Glomerular visceral epithelial cell (primary cell): ENCODE data around the gene INHBE.

Source experiments
- DNase-seq: peaks from one replicate; pipeline ENCODE4 v3.0.0-alpha.2; 2016; ENCODE audit errors: extremely low spot score

Gene INHBE

DNA sequence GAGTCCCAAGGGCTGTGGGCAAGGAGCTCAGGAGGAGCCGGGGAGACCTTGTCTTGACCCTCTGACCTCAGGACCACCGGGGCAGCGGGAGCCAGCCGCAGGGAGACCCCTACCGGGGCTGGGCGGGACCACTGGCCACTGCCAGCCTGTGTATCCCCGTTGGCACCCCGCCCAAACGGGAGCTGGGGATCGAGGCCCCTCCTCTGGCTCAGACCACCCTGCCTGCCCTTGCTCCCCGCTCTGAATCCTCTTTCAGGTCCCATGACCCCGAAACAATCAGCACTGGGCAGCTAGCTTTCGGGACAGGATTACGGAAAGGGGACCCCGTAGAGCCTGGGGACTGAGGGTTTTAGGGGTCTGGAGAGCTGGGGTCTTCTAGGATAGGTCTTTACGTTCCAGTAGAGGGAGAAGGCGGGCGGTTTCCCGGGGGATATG lies 5.8 kb downstream of the INHBE start:
- DNase-seq, result no peak

DNA sequence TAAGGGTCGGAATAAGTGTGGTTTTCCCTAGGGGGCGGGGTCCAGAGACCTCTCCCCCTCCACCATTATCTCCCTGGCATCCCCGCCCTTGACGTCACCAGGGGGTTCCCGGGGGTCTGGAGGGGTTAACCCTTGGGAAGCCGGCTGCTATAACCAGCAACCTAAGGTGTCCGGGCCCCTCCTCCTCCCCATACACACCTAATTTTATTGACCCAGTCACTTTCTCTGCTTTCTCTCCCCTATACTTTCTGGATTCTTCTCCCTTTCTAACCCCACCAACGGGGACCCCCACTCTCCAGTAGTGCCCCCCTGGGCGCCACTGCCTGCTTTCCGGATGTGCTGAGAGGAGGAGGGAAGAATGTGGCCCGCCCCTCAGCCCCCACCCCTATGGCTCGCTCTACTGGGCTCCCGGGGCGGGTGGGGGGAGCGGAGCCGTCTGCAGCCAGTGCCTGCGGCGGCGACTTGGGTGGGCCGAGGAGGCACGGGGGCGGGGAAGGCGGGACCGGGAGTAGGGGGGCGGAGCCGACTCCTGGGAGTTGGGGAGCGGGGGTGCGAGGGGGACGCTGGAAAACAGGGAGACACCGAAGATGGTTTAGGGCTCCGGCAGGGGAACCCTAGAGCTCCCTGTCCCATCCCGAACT lies 6.3 kb downstream of the INHBE start:
- peak; percentile 62 for DNase-seq

DNA sequence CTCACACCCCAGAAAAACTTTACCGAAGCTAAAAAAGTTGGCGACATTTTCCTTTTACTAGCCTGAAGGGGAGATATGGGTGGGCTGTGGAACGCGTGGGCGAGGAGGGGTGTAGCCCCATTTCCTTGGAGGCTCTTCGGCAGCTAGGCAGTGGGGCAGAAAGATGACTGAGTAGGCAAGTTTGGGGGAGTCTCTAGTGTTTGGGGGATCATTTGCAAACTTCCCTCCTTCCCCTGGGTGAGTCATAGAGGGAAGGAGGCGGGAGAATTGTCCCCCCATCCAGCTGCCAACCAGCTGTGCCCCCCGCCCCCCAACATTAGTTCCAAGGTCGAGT lies 6.8 kb downstream of the INHBE start:
- DNase-seq, result no peak

DNA sequence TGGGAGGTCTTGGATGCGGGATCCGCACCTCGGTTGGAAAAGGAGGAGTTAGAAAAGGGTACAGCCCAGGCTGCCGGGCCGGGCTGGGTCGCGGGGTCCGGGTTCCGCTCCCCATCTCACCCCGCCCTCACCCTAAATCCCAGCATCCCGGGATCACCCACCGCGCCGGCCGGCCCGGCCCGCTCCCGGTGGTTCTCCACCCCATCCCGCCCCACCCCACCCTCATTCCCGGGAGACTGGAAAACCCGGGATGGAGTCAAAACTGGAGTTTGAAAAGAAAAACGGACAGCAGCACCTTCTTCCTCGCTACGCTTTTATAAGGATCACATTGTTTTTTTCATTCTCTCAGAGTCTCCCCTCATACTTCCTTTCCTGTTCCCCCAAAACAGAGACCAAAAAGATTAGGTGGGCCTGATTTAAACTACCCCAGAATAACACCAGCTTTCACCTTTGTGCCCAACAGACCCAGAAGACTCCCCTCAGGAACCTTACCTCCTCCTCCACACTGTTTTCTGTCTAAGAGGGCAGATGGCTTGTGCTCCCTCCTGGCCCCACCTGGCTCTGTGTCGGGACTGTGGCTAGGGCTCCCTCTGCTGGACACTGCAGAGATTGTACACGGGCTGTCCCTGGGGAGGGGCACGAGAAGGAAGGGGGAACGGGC lies 7.3 kb downstream of the INHBE start:
- DNase-seq, result peak; percentile 89

DNA sequence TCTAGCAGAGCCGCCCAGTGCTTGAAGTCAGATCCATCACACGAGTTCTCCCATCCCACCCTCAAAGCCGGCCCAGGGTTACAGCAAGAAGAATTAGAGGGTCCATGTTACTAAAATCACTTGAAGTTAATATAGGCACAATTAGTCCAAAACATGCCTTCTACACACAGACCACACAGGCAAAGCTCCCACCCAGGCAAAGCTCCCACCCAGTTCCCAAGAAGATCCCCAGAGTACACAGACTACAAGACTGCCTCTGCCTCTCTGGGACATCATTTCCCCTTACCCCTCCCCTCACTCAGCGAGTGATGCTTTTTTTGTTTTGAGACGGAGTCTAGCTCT lies 7.8 kb downstream of the INHBE start:
- DNase-seq, result no peak

DNA sequence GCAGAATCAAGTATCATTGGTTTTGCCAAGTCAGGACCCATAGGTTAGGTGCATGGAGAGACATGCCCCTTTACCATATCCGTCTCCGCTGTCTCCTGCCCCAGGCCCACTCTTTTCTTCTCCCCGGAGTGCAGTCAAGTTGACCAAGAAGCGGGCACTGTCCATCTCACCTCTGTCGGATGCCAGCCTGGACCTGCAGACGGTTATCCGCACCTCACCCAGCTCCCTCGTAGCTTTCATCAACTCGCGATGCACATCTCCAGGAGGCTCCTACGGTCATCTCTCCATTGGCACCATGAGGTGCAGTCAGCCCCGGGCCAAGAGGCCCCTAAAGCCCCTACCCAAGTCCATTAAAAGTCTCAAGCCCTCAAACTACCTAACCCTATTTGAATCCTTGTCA lies 9.5 kb downstream of the INHBE start:
- no peak for DNase-seq

DNA sequence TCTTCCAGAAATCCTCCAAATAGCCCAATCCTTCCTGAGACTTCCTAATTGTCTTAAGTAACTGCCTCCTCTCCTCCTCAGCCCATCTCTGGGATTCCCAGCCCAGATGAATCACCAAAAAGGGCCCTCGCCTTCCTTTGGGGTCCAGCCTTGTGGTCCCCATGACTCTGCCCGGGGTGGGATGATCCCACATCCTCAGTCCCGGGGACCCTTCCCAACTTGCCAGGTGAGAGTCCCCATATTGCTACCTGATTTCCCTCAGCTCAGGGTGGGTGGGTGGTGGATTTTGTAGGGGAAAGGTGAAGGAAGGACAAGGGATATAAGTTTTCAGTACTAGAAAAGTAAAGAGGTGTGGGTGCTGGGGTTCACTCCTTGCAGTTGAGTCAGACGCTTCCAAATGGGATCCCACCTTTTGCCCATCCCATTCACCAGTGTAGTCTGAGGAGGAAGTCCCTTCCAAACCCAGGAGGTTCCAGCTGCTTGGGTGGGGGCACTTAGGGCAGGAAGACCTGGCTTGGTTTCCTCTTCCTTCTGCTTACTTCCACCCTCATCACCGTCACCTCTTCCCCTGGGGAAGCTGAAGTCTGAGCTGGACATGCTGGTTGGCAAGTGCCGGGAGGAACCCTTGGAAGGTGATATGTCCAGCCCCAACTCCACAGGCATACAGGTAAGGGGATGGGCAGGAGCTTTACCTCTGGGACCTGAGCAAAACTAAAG lies 10.1 kb downstream of the INHBE start:
- DNase-seq, result no peak

DNA sequence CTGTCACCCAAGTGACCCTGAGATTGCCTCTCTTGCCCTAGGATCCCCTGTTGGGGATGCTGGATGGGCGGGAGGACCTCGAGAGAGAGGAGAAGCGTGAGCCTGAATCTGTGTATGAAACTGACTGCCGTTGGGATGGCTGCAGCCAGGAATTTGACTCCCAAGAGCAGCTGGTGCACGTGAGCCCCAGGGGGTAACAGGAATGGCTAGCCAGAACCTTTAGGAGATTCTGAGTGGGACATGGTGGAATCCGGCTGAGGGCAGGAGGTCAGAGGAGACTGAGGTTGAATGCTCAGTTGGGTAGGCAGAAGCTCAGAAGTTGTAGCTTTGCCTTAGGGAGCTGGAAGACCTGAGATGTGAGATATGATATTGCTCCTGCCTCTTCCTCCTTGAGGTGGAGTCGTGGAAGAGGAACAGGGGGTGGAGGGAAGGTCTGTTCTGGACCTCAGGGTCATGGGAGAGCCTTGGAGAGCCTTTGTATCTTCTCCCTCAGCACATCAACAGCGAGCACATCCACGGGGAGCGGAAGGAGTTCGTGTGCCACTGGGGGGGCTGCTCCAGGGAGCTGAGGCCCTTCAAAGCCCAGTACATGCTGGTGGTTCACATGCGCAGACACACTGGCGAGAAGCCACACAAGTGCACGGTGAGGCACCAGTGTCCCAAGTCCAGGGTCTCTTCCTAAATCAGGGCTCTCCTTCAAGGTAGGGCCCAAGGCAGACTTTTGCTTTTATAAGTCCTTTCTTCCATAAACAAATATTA lies 10.8 kb downstream of the INHBE start:
- DNase-seq, result no peak

DNA sequence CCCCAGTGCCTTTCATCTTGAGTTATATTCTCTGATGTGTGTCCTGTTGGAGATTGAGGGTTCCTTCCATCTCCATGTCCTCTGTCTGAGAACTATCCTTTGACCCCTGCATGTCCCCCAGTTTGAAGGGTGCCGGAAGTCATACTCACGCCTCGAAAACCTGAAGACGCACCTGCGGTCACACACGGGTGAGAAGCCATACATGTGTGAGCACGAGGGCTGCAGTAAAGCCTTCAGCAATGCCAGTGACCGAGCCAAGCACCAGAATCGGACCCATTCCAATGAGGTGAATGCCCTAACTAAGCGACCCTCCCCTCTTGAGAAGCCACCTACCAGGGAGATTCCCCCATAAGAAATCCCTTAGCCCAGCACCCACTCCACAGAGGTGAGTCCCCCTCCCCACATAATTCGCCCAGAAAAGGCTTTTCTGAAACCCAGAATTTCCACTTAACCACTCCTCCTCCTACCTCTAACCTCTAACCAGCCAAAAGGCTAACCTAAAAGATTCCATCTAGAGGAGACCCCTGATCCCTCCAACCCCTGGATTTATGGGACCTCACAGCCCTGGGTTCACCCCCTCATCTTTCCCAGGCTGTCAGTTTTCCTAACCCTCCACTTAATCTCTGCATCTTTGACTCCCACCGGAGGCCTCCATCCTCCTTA lies 12.2 kb downstream of the INHBE start:
- DNase-seq, result no peak

DNA sequence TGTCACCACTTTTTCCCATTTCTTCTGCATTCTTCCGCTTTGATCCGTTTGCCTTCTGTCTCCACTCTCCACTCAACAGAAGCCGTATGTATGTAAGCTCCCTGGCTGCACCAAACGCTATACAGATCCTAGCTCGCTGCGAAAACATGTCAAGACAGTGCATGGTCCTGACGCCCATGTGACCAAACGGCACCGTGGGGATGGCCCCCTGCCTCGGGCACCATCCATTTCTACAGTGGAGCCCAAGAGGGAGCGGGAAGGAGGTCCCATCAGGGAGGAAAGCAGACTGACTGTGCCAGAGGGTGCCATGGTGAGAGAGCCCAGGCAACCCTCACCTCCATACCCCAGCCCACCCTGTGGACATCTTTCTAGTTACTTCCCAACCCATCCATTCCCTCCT lies 12.8 kb downstream of the INHBE start:
- no peak for DNase-seq

DNA sequence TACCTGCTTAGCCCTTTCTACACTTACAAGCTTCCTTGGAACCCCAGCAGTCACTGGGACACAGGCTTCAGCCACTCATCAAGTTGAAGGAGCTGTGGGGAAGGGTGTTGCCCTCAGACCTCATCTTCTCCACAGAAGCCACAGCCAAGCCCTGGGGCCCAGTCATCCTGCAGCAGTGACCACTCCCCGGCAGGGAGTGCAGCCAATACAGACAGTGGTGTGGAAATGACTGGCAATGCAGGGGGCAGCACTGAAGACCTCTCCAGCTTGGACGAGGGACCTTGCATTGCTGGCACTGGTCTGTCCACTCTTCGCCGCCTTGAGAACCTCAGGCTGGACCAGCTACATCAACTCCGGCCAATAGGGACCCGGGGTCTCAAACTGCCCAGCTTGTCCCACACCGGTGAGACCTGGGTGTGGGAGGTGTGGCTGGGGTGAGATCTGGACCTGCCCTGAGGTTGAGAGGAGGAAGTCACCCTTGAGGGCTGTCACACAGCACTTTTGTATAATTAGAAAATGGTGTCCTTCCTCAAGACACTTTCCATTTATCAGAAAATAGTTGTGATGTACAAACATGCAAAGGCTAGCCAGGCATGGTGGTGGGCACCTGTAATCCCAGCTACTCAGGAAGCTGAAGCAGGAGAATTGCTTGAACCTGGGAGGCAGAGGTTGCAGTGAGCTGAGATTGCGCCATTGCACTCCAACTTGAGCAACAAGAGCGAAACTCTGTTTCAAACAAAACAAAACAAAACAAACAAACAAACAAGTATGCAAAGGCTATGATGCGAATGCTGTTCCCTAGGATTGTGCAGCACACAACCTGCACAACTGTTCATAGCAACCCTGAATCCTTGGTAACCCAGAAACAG lies 14.4 kb downstream of the INHBE start:
- no peak for DNase-seq

DNA sequence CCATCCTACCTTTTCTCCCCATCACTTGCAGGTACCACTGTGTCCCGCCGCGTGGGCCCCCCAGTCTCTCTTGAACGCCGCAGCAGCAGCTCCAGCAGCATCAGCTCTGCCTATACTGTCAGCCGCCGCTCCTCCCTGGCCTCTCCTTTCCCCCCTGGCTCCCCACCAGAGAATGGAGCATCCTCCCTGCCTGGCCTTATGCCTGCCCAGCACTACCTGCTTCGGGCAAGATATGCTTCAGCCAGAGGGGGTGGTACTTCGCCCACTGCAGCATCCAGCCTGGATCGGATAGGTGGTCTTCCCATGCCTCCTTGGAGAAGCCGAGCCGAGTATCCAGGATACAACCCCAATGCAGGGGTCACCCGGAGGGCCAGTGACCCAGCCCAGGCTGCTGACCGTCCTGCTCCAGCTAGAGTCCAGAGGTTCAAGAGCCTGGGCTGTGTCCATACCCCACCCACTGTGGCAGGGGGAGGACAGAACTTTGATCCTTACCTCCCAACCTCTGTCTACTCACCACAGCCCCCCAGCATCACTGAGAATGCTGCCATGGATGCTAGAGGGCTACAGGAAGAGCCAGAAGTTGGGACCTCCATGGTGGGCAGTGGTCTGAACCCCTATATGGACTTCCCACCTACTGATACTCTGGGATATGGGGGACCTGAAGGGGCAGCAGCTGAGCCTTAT lies 15.3 kb downstream of the INHBE start:
- no peak for DNase-seq

DNA sequence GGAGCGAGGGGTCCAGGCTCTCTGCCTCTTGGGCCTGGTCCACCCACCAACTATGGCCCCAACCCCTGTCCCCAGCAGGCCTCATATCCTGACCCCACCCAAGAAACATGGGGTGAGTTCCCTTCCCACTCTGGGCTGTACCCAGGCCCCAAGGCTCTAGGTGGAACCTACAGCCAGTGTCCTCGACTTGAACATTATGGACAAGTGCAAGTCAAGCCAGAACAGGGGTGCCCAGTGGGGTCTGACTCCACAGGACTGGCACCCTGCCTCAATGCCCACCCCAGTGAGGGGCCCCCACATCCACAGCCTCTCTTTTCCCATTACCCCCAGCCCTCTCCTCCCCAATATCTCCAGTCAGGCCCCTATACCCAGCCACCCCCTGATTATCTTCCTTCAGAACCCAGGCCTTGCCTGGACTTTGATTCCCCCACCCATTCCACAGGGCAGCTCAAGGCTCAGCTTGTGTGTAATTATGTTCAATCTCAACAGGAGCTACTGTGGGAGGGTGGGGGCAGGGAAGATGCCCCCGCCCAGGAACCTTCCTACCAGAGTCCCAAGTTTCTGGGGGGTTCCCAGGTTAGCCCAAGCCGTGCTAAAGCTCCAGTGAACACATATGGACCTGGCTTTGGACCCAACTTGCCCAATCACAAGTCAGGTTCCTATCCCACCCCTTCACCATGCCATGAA lies 16.0 kb downstream of the INHBE start:
- no peak for DNase-seq

DNA sequence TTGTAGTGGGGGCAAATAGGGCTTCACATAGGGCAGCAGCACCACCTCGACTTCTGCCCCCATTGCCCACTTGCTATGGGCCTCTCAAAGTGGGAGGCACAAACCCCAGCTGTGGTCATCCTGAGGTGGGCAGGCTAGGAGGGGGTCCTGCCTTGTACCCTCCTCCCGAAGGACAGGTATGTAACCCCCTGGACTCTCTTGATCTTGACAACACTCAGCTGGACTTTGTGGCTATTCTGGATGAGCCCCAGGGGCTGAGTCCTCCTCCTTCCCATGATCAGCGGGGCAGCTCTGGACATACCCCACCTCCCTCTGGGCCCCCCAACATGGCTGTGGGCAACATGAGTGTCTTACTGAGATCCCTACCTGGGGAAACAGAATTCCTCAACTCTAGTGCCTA lies 16.6 kb downstream of the INHBE start:
- no peak for DNase-seq

DNA sequence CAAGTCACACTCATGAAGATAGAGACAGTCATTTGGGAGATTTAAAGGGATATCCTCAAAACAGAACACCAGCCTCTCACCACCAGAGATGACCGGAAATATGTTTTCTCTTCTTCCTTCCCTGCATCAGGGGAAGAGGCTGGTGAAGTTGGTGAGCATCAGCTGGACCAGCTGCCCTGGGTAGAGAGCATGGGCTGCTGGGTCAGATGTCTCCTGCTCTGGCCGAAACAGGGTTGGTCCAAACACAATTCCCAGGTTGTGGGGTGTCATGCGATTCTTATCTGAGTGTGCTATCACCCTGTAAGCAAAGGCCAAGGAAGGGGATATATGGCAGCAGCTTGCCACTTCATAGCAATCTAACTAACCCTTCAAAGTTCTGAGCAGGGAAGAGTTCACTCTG lies 17.3 kb downstream of the INHBE start:
- DNase-seq, result no peak

DNA sequence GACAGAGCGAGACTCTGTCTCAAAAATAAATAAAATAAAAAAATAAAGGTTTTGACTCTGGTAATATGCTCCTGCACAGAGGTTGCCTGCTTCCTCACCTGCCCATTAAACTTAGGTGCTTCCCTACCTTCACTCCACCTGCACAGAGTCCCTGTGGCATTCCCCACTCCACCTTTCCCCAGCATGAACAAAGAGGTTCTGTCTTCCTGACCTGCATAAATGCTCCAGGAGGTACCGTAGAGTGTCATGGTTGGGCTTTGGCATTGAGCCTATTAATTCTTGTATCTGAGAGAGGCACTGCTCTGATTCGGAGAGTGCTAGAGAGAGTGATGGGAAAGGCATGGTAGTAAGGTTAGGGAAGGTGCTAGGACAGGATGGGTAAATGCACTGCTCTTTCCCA lies 18.3 kb downstream of the INHBE start:
- DNase-seq, result no peak

DNA sequence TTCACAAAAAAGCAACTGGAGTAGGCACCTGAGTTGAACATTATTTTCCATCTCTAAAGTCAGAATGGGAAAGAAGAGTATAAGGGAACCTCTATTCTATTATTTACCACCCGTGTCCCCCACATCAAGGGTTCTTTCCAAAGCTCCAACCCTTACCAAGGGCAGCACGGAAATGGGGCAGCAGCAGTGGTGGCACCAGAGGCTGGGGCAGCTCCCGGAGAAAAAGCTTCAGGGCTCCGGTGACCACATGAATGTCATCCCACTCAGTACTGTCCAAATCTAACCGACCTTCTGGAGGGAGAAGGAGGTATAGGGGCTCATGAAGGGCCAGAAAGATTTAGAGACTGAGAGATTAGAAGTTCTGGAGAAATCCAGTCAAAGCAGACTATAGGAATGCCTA lies 18.8 kb downstream of the INHBE start:
- DNase-seq, result no peak

DNA sequence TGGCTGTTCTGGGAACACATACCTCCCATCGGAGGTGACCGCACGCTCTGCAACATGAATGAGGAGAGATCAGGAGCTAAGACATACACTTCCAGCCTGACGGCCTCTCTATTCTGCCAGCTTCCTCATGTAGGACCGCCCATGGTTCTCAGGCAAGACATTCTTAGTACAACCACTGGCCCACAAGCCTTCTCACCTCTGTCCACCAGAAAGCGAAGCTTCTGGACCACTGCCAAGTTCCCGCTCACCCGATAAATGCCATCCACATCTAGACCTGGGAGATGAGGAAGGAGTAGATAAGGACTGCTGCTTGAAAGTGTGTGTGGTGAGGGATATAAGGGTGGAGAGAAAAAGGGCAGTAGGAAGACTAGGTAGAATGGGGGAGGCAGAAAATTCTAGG lies 19.3 kb downstream of the INHBE start:
- DNase-seq, result peak; percentile 26

DNA sequence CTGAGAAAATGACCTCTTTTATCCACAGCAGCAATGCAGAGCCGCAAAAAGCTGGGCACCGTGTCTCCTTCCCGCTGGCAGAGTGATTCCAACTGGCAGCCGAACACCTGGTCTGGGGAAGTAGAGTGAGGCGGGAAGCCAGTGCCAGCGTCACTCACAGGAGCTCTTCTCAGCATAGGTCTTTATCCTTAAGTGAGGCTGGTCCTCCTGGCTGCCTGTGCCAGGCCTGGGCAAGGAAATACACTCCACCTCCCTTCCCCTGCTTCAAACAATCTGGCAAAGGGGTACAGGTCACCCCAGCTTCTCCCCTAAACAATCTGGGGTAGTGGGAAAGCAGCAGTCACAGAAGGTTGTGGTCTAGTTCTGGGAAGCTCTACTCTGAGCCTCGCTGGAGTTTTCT lies 19.8 kb downstream of the INHBE start:
- DNase-seq, result no peak
